Activated naive CD8-positive, alpha-beta T cell treated with anti-CD3 and anti-CD28 coated beads, Interleukin-2, amount 50 U/mL, for 24 hours (primary cell): Measurements from ENCODE around the gene CARD14.
"Not testable (repeated sequence)": the region's sequence is repeated elsewhere in the genome, so short reads cannot be mapped to it uniquely, and the experiment has no call there.

Experiments
- ATAC-seq: fragments of 150-1000 bp; cut with Tn5 transposase; one replicate; pipeline ENCODE4 v1.10.0; 2021
- DNase-seq: peaks from one replicate; pipeline ENCODE4 v3.0.0; 2021
- H3K27ac Mint-ChIP-seq: one replicate; pipeline ENCODE4 v1.8.0; 2021; ENCODE audit warnings: mild to moderate bottlenecking, mixed read lengths
- H3K27me3 Mint-ChIP-seq: one replicate; pipeline ENCODE4 v1.8.0; 2021; ENCODE audit warnings: mixed read lengths
- H3K36me3 Mint-ChIP-seq: one replicate; pipeline ENCODE4 v1.8.0; 2021; ENCODE audit warnings: low read depth, mixed read lengths
- H3K4me1 Mint-ChIP-seq: one replicate; pipeline ENCODE4 v1.8.0; 2021; ENCODE audit warnings: mixed read lengths
- H3K4me3 Mint-ChIP-seq: one replicate; pipeline ENCODE4 v1.8.0; 2021; ENCODE audit warnings: mild to moderate bottlenecking, moderate library complexity, mixed read lengths
- H3K9me3 Mint-ChIP-seq: one replicate; pipeline ENCODE4 v1.8.0; 2021; ENCODE audit warnings: mixed read lengths

The CARD14 gene

GRCh38 chr17:80141463-80142165 is 28.2 kb upstream of the CARD14 start:
- peaks cover 85% of the 10 kb centered on the region for H3K36me3 Mint-ChIP-seq
- no peak overlapping the region for H3K4me3 Mint-ChIP-seq
- peaks cover 32% of the 10 kb centered on the region for H3K4me1 Mint-ChIP-seq
- ATAC-seq (no peak), DNase-seq (no peak)
- no peak overlapping the region for H3K27ac Mint-ChIP-seq
- H3K27me3 Mint-ChIP-seq = no peaks in the 10 kb centered on the region
- no peaks in the 10 kb centered on the region for H3K9me3 Mint-ChIP-seq

GRCh38 chr17:80142929-80143328 is 26.9 kb upstream of the CARD14 start:
- no peaks in the 10 kb centered on the region for H3K9me3 Mint-ChIP-seq
- peaks cover 39% of the 10 kb centered on the region for H3K4me1 Mint-ChIP-seq
- peaks cover 76% of the 10 kb centered on the region for H3K36me3 Mint-ChIP-seq
- DNase-seq (no peak), ATAC-seq (no peak)
- H3K4me3 Mint-ChIP-seq = no peak overlapping the region
- H3K27me3 Mint-ChIP-seq = no peaks in the 10 kb centered on the region
- peak overlapping the region; percentile 46 for H3K27ac Mint-ChIP-seq

GRCh38 chr17:80145076-80146075 is 24.5 kb upstream of the CARD14 start:
- H3K27me3 Mint-ChIP-seq = no peaks in the 10 kb centered on the region
- DNase-seq = no peak
- H3K4me3 Mint-ChIP-seq = peak overlapping the region; percentile 93
- no peak for ATAC-seq
- peaks cover 47% of the 10 kb centered on the region for H3K4me1 Mint-ChIP-seq
- H3K36me3 Mint-ChIP-seq = peaks cover 55% of the 10 kb centered on the region
- H3K9me3 Mint-ChIP-seq = no peaks in the 10 kb centered on the region
- H3K27ac Mint-ChIP-seq = peak overlapping the region; percentile 78

GRCh38 chr17:80146121-80147034 is 23.5 kb upstream of the CARD14 start:
- no peaks in the 10 kb centered on the region for H3K27me3 Mint-ChIP-seq
- DNase-seq (no peak), ATAC-seq (peak; percentile 1)
- H3K4me3 Mint-ChIP-seq = peak overlapping the region; percentile 93
- peak overlapping the region; percentile 95 for H3K27ac Mint-ChIP-seq
- H3K36me3 Mint-ChIP-seq = peaks cover 47% of the 10 kb centered on the region
- no peaks in the 10 kb centered on the region for H3K9me3 Mint-ChIP-seq
- H3K4me1 Mint-ChIP-seq = peaks cover 47% of the 10 kb centered on the region

- peaks cover 38% of the 10 kb centered on the region for H3K36me3 Mint-ChIP-seq
- H3K27ac Mint-ChIP-seq = peak within 1 kb of the TSS; percentile 95
- no peaks in the 10 kb centered on the region for H3K9me3 Mint-ChIP-seq
- H3K4me3 Mint-ChIP-seq = peak within 1 kb of the TSS; percentile 93
- H3K27me3 Mint-ChIP-seq = no peaks in the 10 kb centered on the region
- ATAC-seq (peak; percentile 93), DNase-seq (peak; percentile 97)
- H3K4me1 Mint-ChIP-seq = peaks cover 52% of the 10 kb centered on the region
Measured at GRCh38 chr17:80147035-80147822, 22.6 kb upstream of the CARD14 start, which contains the start of gene EIF4A3. TSS of gene EIF4A3 (minus strand) at chr17:80147128. CDS start at chr17:80146961, 167 bp downstream.

- no peaks in the 10 kb centered on the region for H3K27me3 Mint-ChIP-seq
Measured at GRCh38 chr17:80151333-80151732, 18.5 kb upstream of the CARD14 start.

GRCh38 chr17:80152081-80152702 is 17.6 kb upstream of the CARD14 start:
- DNase-seq = peak; percentile 18
- Mint-ChIP-seq H3K36me3 (no peaks in the 10 kb centered on the region), H3K27me3 (no peaks in the 10 kb centered on the region), H3K4me3 (no peak overlapping the region), H3K4me1 (peaks cover 30% of the 10 kb centered on the region), H3K9me3 (peaks cover 8% of the 10 kb centered on the region), H3K27ac (no peak overlapping the region)
- no peak for ATAC-seq

More at GRCh38 chr17:80151333-80151732, 18.5 kb upstream of the CARD14 start:
- DNase-seq (no peak), ATAC-seq (no peak)
- peaks cover 8% of the 10 kb centered on the region for H3K9me3 Mint-ChIP-seq
- peaks cover 36% of the 10 kb centered on the region for H3K4me1 Mint-ChIP-seq
- H3K36me3 Mint-ChIP-seq = peaks cover 3% of the 10 kb centered on the region
- no peak overlapping the region for H3K4me3 Mint-ChIP-seq
- no peak overlapping the region for H3K27ac Mint-ChIP-seq

GRCh38 chr17:80153004-80153403 is 16.8 kb upstream of the CARD14 start:
- no peak for ATAC-seq

GRCh38 chr17:80154166-80154565 is 15.7 kb upstream of the CARD14 start:
- H3K4me1 Mint-ChIP-seq = peaks cover 22% of the 10 kb centered on the region
- H3K27me3 Mint-ChIP-seq = no peaks in the 10 kb centered on the region
- no peak overlapping the region for H3K4me3 Mint-ChIP-seq
- H3K9me3 Mint-ChIP-seq = peaks cover 8% of the 10 kb centered on the region
- no peak for ATAC-seq
- H3K27ac Mint-ChIP-seq = no peak overlapping the region
- DNase-seq = no peak
- H3K36me3 Mint-ChIP-seq = no peaks in the 10 kb centered on the region

More at GRCh38 chr17:80153004-80153403, 16.8 kb upstream of the CARD14 start:
- no peaks in the 10 kb centered on the region for H3K36me3 Mint-ChIP-seq
- no peaks in the 10 kb centered on the region for H3K27me3 Mint-ChIP-seq
- H3K4me1 Mint-ChIP-seq = peaks cover 28% of the 10 kb centered on the region
- H3K9me3 Mint-ChIP-seq = peaks cover 8% of the 10 kb centered on the region
- no peak overlapping the region for H3K27ac Mint-ChIP-seq
- no peak for DNase-seq
- H3K4me3 Mint-ChIP-seq = no peak overlapping the region

- ATAC-seq, H3K27ac Mint-ChIP-seq, H3K27me3 Mint-ChIP-seq, H3K36me3 Mint-ChIP-seq, H3K4me3 Mint-ChIP-seq, H3K9me3 Mint-ChIP-seq, DNase-seq: not testable (repeated sequence)
- H3K4me1 Mint-ChIP-seq = peaks cover 20% of the 10 kb centered on the region
Measured at GRCh38 chr17:80155600-80155999, 14.2 kb upstream of the CARD14 start.

GRCh38 chr17:80158846-80159245 is 11.0 kb upstream of the CARD14 start:
- no peaks in the 10 kb centered on the region for H3K36me3 Mint-ChIP-seq
- H3K4me3 Mint-ChIP-seq = no peak overlapping the region
- DNase-seq = no peak
- peaks cover 2% of the 10 kb centered on the region for H3K4me1 Mint-ChIP-seq
- H3K27ac Mint-ChIP-seq = no peak overlapping the region
- H3K9me3 Mint-ChIP-seq = peaks cover 8% of the 10 kb centered on the region
- no peak for ATAC-seq
- H3K27me3 Mint-ChIP-seq = peaks cover 2% of the 10 kb centered on the region

GRCh38 chr17:80160536-80160935 is 9.3 kb upstream of the CARD14 start:
- peaks cover 5% of the 10 kb centered on the region for H3K9me3 Mint-ChIP-seq
- DNase-seq (no peak), ATAC-seq (no peak)
- H3K27ac Mint-ChIP-seq = no peak overlapping the region
- peaks cover 2% of the 10 kb centered on the region for H3K4me1 Mint-ChIP-seq
- H3K4me3 Mint-ChIP-seq = no peak overlapping the region
- no peaks in the 10 kb centered on the region for H3K36me3 Mint-ChIP-seq
- peaks cover 2% of the 10 kb centered on the region for H3K27me3 Mint-ChIP-seq

- no peaks in the 10 kb centered on the region for H3K9me3 Mint-ChIP-seq
- ATAC-seq (no peak), DNase-seq (no peak)
- H3K36me3 Mint-ChIP-seq = no peaks in the 10 kb centered on the region
- no peaks in the 10 kb centered on the region for H3K4me1 Mint-ChIP-seq
- peaks cover 2% of the 10 kb centered on the region for H3K27me3 Mint-ChIP-seq
- H3K27ac Mint-ChIP-seq = no peak overlapping the region
- no peak overlapping the region for H3K4me3 Mint-ChIP-seq
Measured at GRCh38 chr17:80163336-80163735, 6.5 kb upstream of the CARD14 start.
